CD4-positive, alpha-beta T cell treated with Interleukin-2 at 100 ng/mL for 4 hours (primary cell): ENCODE data around the gene OR11A1.

Experiments used
- DNase-seq: peaks from one replicate; pipeline ENCODE4 v3.0.0-alpha.2; 2020; ENCODE audit warnings: low spot score

Gene OR11A1

DNA sequence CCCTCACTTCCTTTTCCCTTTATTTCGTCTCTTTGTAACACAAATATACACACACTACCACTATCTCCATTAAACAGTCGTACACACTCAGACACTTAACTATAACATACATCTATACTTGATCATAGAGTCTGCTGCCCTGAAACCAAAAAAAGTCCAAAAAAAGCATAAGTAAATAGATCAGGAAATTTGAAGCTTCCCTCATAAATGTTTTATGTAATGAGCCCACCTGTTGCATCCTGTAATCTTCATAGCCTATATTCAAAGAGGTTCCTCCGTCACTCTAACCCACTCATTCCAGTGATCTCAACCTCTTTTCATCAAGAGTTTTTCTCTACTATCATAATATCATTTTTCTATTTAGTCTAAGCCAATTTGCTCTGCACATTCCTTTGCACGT is 68.3 kb downstream of the OR11A1 start:
- DNase-seq: no peak

DNA sequence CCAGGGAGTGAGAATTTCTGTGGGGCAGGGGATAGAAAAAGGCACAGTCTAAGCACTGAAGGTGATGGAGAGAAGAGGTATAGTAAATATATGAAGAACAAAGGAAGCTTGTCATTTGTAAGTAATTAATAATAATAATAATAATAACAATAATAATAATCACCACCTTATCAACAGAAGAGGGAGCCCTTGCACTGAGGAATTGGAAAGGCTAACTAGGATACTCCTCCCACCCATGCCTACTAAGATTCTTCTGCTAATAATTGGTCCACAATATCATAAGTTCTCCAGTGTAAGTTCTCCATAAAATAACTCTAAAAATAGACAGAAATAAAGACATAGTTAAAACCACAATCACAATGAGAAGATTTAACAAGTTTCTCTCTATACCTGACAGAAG is 80.9 kb downstream of the OR11A1 start:
- DNase-seq: no peak
